OCI-LY7 (cell line): ENCODE results near the gene LBX2. TPM values are rescaled to one million over a fixed set of nuclear protein-coding genes. Genes with fewer than 3 reads are reported as not detected.

ENCODE experiments used
- BruUV-seq: library from RNA; stranded (reverse); fragments of 400-500 nt; replicated peaks from 2 replicates; lab custom pipeline; 2021; lab: Mats Ljungman, UMichigan
- CTCF ChIA-PET: fragments of 300-600 bp; sonication (Branson Sonifier 250); formaldehyde crosslinking; loops from one replicate; lab custom pipeline; 2022; ENCODE audit warnings: antibody characterized with exemption; ENCODE audit not compliant: unreplicated experiment; lab: Charles Lee
- POLR2A ChIA-PET: fragments of 300-600 bp; sonication (Branson Sonifier 250); formaldehyde crosslinking; loops from one replicate; lab custom pipeline; 2022; ENCODE audit warnings: antibody characterized with exemption; lab: Charles Lee
- DNase-seq: peaks from one replicate; pipeline ENCODE4 v3.0.0-alpha.2; 2015; ENCODE audit warnings: low spot score
- H2AFZ ChIP-seq: fragments of 200-600 bp; sonication (generic), shearing (Covaris generic); 2 replicates; pipeline ENCODE4 v1.6.1; 2014; ENCODE audit warnings: mild to moderate bottlenecking, antibody characterized with exemption, low read length, moderate library complexity
- H3K27ac ChIP-seq: fragments of 200-600 bp; sonication (generic); 2 replicates; pipeline ENCODE4 v1.5.1; 2014; ENCODE audit warnings: mixed run types, low read depth, mild to moderate bottlenecking, moderate library complexity, low read length, inconsistent platforms; ENCODE audit not compliant: poor library complexity, severe bottlenecking
- H3K36me3 ChIP-seq: fragments of 200-600 bp; sonication (generic); 2 replicates; pipeline ENCODE4 v1.6.1; 2014; ENCODE audit warnings: mild to moderate bottlenecking, antibody characterized with exemption, low read length, moderate library complexity, mixed read lengths; ENCODE audit not compliant: insufficient read depth
- H3K4me1 ChIP-seq: fragments of 200-600 bp; sonication (generic); 2 replicates; pipeline ENCODE4 v1.5.1; 2014; ENCODE audit warnings: mild to moderate bottlenecking, low read length; ENCODE audit not compliant: insufficient read depth, poor library complexity, severe bottlenecking
- H3K4me2 ChIP-seq: fragments of 200-600 bp; sonication (generic); 2 replicates; pipeline ENCODE4 v1.6.1; 2014; ENCODE audit warnings: mild to moderate bottlenecking, low read length
- H3K4me3 ChIP-seq: fragments of 200-600 bp; sonication (generic); 2 replicates; pipeline ENCODE4 v1.5.1; 2014; ENCODE audit warnings: mild to moderate bottlenecking, low read depth, low read length; ENCODE audit not compliant: poor library complexity, severe bottlenecking
- H3K79me2 ChIP-seq: fragments of 200-600 bp; sonication (generic); 2 replicates; pipeline ENCODE4 v1.6.1; 2016; ENCODE audit warnings: low read depth, mild to moderate bottlenecking, low read length, moderate library complexity, mixed read lengths; ENCODE audit not compliant: insufficient read depth
- H3K9me2 ChIP-seq: fragments of 200-600 bp; sonication (generic); 2 replicates; pipeline ENCODE4 v1.6.1; 2016; ENCODE audit warnings: mild to moderate bottlenecking, low read length, mixed read lengths; ENCODE audit not compliant: insufficient read depth
- H3K9me3 ChIP-seq: fragments of 200-600 bp; sonication (generic); 2 replicates; pipeline ENCODE4 v1.6.1; 2014; ENCODE audit warnings: mild to moderate bottlenecking, mixed run types, low read length, mixed read lengths
- H4K20me1 ChIP-seq: fragments of 200-600 bp; sonication (generic); 2 replicates; pipeline ENCODE4 v1.6.1; 2014; ENCODE audit warnings: mild to moderate bottlenecking, antibody characterized with exemption, low read length, moderate library complexity, mixed read lengths; ENCODE audit not compliant: insufficient read depth
- EZH2phosphoT487 ChIP-seq: fragments of 200-600 bp; sonication (generic); IDR thresholded peaks from 2 replicates; pipeline ENCODE4 v1.6.1; 2018; ENCODE audit warnings: low read depth, borderline replicate concordance, mild to moderate bottlenecking, mixed run types, antibody characterized with exemption, low read length, moderate library complexity, mixed read lengths
- intact Hi-C: fragments of 100-400 bp; cut with micrococcal nuclease; formaldehyde crosslinking; loops from one replicate; pipeline ENCODE4 v1.10.0; 2022; ENCODE audit not compliant: unreplicated experiment
- total RNA-seq, 2 experiments: library from RNA; depleted of rRNA in 1 of 2; stranded (reverse); fragments of >200 nt in 1 of 2; shearing (Covaris generic) in 1 of 2; gene quantifications; 2 replicates each; pipeline ENCODE4 v1.2.3, GENCODE V29; 2014 to 2022
- TF ChIP-seq, protein P1 (sequence below): fragments of 200-600 bp; sonication (generic); conservative IDR thresholded peaks from 2 replicates; pipeline ENCODE4 v1.5.1; 2014; ENCODE audit warnings: mild to moderate bottlenecking, antibody characterized with exemption, low read length, moderate library complexity, mixed read lengths

The LBX2 gene
- total RNA-seq, 2 experiments from 2014 or later = not detected

DNA sequence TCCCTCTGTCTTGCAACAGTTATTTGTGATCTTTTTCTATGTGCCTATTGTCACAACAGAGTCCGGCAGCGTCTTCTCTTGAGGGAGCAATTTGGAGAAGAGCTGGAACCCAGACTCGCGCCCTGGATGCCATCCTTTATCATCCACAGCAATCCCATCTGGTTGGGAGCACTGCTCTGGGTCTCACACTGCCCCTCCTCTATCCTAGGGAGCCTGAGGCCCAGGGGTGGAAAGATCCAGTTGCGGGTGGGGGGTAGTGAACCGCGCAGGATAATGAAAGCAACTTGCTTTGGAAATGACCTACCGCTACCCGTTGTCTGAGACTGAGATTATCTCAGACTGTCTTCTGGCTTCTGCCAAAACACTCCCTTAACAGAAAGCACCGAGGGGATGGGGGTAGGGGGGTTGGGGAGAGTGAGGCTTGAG is 40.5 kb downstream of the LBX2 start:
- CTCF ChIA-PET = no interaction called here
- H3K9me3 ChIP-seq = no peaks in the 10 kb centered on the region
- peaks cover 22% of the 10 kb centered on the region for H3K79me2 ChIP-seq
- H3K36me3 ChIP-seq = peaks cover 35% of the 10 kb centered on the region
- no TSS peak for BruUV-seq
- H3K27ac ChIP-seq = peak overlapping the region; percentile 48
- TF ChIP-seq, protein P1, sequence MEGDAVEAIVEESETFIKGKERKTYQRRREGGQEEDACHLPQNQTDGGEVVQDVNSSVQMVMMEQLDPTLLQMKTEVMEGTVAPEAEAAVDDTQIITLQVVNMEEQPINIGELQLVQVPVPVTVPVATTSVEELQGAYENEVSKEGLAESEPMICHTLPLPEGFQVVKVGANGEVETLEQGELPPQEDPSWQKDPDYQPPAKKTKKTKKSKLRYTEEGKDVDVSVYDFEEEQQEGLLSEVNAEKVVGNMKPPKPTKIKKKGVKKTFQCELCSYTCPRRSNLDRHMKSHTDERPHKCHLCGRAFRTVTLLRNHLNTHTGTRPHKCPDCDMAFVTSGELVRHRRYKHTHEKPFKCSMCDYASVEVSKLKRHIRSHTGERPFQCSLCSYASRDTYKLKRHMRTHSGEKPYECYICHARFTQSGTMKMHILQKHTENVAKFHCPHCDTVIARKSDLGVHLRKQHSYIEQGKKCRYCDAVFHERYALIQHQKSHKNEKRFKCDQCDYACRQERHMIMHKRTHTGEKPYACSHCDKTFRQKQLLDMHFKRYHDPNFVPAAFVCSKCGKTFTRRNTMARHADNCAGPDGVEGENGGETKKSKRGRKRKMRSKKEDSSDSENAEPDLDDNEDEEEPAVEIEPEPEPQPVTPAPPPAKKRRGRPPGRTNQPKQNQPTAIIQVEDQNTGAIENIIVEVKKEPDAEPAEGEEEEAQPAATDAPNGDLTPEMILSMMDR = no peak
- TF ChIP-seq EZH2phosphoT487 = no peak
- peaks cover 26% of the 10 kb centered on the region for H3K4me1 ChIP-seq
- H3K9me2 ChIP-seq = no peaks in the 10 kb centered on the region
- no peaks in the 10 kb centered on the region for H4K20me1 ChIP-seq
- H3K4me3 ChIP-seq = peak overlapping the region; percentile 98
- POLR2A ChIA-PET = interaction anchor here (0.7 to 3.1 kb wide), 7 partner anchors 8 to 524 kb away, joined by 3 to 25 read pairs (median 5); partner anchors contain the start of genes CCDC142, MRPL53 and TTC31
- DNase-seq = no peak
- H3K4me2 ChIP-seq = peak overlapping the region; percentile 100
- intact Hi-C loops = no loop called here
- H2AFZ ChIP-seq = 0 out of 2 replicates have a peak overlapping the region, but pooled peaks have one; percentile 8

DNA sequence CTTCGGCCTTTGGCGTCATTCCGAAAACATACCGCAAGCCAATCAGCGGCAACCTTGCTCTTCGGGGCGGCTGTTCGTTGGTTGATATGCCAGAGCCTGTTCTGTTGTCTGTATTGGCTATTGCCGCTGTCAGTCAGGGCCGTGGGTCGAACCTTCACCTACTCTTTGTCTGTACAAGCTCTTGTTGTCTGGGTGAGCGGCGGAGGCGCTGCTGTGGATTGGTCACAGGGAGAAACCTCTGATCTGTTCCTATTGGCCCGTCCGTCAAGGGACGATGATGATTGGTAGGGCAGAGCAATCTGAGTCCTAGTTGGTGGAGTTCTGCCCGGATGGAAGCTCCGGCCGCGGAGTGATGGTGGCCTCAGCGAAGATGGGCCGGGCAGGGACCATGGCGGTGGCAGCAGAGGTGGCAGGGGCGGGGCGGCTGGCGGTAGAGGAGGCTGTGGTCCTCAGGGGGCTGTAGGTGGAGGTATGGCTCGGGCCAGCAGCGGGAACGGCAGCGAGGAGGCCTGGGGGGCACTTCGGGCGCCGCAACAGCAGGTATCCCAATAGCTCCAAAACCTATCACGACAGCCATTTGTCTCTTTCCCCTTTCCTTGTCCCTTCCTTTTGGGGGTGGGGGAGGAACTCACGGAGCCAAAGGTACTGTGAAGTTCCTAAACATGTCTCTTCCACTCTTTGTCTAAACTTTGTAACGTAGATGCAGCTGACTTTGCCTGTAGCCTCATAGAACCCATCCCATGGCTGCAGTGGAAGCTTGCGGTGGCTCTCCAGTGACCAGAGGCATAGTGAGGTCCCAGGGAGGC is 41.1 kb downstream of the LBX2 start, which contains the start of gene WBP1:
Gene WBP1 (plus strand): TSS at position 307 of the 806 bp plus-strand sequence. CDS start 165 bp downstream, at position 472.
- Histone ChIP-seq H3K9me2 (no peaks in the 10 kb centered on the region), H3K27ac (peak within 1 kb of the TSS; percentile 92), H3K9me3 (no peaks in the 10 kb centered on the region), H4K20me1 (no peaks in the 10 kb centered on the region), H3K4me2 (peak within 1 kb of the TSS; percentile 100), H2AFZ (peak within 1 kb of the TSS; percentile 77), H3K4me1 (peaks cover 29% of the 10 kb centered on the region), H3K36me3 (peaks cover 35% of the 10 kb centered on the region), H3K79me2 (peaks cover 22% of the 10 kb centered on the region), H3K4me3 (peak within 1 kb of the TSS; percentile 98)
- BruUV-seq = TSS peak; percentile 58
- DNase-seq = peak; percentile 100
- no peak for TF ChIP-seq EZH2phosphoT487
- TF ChIP-seq, protein P1 = no peak
- POLR2A ChIA-PET = interaction anchor here (0.6 to 3.1 kb wide), 14 partner anchors 9 to 1075 kb away, joined by 3 to 25 read pairs (median 4); partner anchors contain the start of genes CCDC142, MRPL53 and TTC31
- CTCF ChIA-PET = interaction anchor here (0.6 to 1.0 kb wide), 2 partner anchors 15 to 18 kb away, joined by 3 to 6 read pairs; no protein-coding TSS in a partner anchor
- intact Hi-C loops = no loop called here
